IPS-18a (cell line): Measurements from ENCODE around the gene EDEM2.

ENCODE experiments used
- H3K27ac ChIP-seq: one replicate; pipeline ENCODE4 v1.5.1; 2013; ENCODE audit warnings: low read length
- H3K27me3 ChIP-seq: one replicate; pipeline ENCODE4 v1.6.1; 2013; ENCODE audit warnings: mild to moderate bottlenecking, low read length; ENCODE audit not compliant: control insufficient read depth, insufficient read depth
- H3K36me3 ChIP-seq: one replicate; pipeline ENCODE4 v1.6.1; 2013; ENCODE audit warnings: low read depth, low read length; ENCODE audit not compliant: control insufficient read depth
- H3K4me1 ChIP-seq: one replicate; pipeline ENCODE4 v1.6.1; 2013; ENCODE audit warnings: low read depth, low read length; ENCODE audit not compliant: control insufficient read depth
- H3K4me3 ChIP-seq: one replicate; pipeline ENCODE4 v1.5.1; 2013; ENCODE audit warnings: low read length
- H3K9ac ChIP-seq: one replicate; pipeline ENCODE4 v1.6.1; 2013; ENCODE audit warnings: mild to moderate bottlenecking, low read length, moderate library complexity
- H3K9me3 ChIP-seq: one replicate; pipeline ENCODE4 v1.6.1; 2013; ENCODE audit warnings: low read depth, low read length; ENCODE audit not compliant: control insufficient read depth

The EDEM2 gene

DNA sequence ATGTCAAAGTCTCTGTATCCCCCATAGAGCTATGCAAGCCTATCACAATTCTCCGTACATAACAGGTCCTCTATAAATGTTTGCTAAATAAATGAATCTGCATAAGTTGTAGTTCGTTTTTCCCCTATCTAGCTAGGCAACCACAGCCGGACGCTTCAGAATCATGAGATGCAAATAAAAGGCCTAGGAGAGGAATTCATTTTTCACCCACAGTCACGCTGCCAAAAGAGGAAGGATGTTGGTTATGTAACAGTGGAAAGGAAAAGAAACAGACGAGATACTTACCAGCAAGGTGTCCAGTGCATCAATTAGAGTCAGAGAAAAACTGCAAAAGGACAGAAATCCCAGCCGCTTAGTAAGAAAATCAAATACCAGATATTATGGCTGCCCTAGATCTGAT, 2.4 kb downstream of the EDEM2 start:
- H3K36me3 ChIP-seq, result peaks cover 13% of the 10 kb centered on the region
- H3K27ac ChIP-seq, result no peak overlapping the region
- no peaks in the 10 kb centered on the region for H3K9me3 ChIP-seq
- H3K9ac ChIP-seq, result no peak overlapping the region
- peaks cover 6% of the 10 kb centered on the region for H3K4me1 ChIP-seq
- H3K27me3 ChIP-seq, result no peaks in the 10 kb centered on the region
- no peak overlapping the region for H3K4me3 ChIP-seq

DNA sequence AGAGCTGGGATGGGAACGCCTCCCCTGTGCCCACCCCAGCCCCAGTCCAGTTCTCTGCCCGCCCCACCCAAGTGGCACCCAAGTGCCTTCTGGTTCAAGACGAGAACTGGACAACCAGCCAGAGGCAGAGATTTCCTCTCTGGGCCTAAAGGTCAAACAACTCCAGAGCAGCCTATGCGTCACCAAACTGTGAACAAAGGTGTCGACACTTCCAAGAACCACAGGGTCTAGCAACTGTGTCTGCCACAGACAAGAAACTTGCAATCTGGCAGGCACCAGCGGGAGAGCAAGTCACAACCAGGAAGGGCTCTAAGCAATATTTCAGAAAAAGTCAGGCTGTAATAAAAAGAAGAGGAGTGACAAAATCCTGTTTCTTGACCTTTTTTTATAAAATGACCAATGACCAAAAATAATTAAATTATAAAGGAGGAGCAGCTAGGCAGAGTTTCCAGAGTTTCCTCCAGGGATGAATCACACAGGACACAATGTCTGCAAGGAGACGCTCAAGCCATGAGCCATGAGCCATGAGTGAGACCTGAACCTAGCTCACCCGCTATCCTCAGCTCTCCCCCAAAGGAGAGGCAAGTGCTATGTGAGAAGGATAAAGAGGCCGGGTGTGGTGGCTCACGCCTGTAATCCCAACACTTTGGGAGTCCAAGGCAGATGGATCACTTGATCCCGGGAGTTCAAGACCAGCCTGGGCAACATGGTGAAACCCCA, 11.1 kb downstream of the EDEM2 start:
- H3K9me3 ChIP-seq, result no peaks in the 10 kb centered on the region
- H3K9ac ChIP-seq, result no peak overlapping the region
- peaks cover 32% of the 10 kb centered on the region for H3K36me3 ChIP-seq
- H3K4me1 ChIP-seq, result no peaks in the 10 kb centered on the region
- no peak overlapping the region for H3K4me3 ChIP-seq
- no peak overlapping the region for H3K27ac ChIP-seq
- no peaks in the 10 kb centered on the region for H3K27me3 ChIP-seq

DNA sequence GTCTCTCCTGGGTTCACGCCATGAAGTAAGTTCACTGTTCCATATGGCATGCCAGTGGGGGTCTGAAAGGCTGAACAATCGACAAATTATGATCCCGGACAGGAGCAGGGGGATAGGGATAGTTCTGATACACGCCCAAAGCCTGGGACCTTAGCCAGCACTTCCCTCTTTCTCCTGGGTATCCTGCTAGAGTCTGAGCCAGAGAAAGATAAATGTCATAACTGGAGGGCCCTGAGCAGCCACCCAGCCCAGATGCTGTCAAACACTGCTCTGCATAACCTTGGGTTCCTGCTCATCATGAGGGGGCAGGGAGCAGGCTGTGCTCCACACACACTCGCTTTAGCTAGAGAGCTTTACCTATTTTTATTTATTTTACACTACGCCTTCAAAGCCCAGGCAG, 12.3 kb downstream of the EDEM2 start:
- H3K4me1 ChIP-seq, result no peaks in the 10 kb centered on the region
- peaks cover 34% of the 10 kb centered on the region for H3K36me3 ChIP-seq
- H3K27ac ChIP-seq, result no peak overlapping the region
- H3K27me3 ChIP-seq, result no peaks in the 10 kb centered on the region
- no peaks in the 10 kb centered on the region for H3K9me3 ChIP-seq
- no peak overlapping the region for H3K9ac ChIP-seq
- no peak overlapping the region for H3K4me3 ChIP-seq

DNA sequence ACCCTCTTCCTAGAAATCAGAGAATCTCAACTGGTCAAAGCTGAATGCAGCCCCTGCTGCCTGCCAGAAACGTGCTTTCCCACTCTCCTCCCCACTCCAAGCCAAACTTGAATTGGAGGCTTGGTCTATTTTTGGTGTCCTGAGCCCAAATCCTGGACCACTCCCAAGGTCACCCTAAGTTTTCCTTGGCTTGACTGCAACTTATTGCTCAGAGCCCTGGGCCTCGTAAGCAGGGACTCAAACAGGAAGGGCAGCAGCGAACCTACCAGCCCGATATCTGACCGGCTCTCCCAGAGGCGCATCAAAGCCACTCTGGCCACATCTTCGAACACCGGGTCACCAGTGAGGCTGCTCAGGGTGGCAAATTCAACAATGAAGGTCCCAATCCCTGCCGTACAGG, 12.7 kb downstream of the EDEM2 start:
- no peak overlapping the region for H3K4me3 ChIP-seq
- H3K36me3 ChIP-seq, result peaks cover 38% of the 10 kb centered on the region
- no peaks in the 10 kb centered on the region for H3K9me3 ChIP-seq
- H3K4me1 ChIP-seq, result no peaks in the 10 kb centered on the region
- no peaks in the 10 kb centered on the region for H3K27me3 ChIP-seq
- no peak overlapping the region for H3K27ac ChIP-seq
- no peak overlapping the region for H3K9ac ChIP-seq

DNA sequence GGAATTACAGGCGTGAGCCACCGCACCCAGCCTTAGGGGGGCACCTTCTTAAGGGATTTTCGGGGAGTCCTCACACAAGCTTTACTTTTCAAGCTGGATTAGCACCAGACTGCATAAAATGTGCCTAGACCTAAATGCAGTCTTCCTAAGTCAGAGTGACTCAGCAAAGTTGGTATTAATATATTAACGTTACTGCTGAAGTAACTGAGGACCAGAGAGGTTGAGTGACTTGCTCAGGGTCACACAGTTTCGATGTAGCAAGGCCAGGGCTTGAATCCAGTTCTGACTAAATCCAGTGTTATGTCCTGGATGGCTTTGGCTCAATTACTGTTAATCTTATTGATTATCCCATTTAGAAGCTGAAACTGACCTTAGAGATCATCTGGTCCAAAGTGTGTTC, 13.4 kb downstream of the EDEM2 start:
- no peaks in the 10 kb centered on the region for H3K4me1 ChIP-seq

DNA sequence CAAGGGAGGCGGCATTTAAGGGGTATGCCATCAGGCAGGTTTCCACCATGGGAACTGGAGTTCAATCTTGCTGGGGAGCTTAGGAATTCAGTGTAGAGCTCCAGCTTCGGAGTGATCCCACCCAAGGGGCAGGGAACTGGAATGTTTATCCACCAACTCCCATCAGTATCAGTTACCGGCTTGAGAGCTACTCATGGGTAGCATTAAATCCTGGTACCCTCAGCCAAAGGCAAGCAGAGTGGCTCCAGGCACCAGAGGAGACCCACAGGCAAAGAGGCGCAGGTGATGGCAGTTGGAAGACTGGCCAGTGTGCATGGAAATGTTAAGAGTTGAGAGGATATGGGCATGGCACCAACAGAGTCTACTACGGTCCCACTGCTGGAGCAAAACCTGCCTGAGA, 14.1 kb downstream of the EDEM2 start:
- H3K4me1 ChIP-seq, result no peaks in the 10 kb centered on the region
- H3K9ac ChIP-seq, result no peak overlapping the region
- H3K36me3 ChIP-seq, result peaks cover 35% of the 10 kb centered on the region
- H3K9me3 ChIP-seq, result no peaks in the 10 kb centered on the region
- no peak overlapping the region for H3K27ac ChIP-seq
- H3K4me3 ChIP-seq, result no peak overlapping the region
- no peaks in the 10 kb centered on the region for H3K27me3 ChIP-seq

More for the DNA sequence above, 13.4 kb downstream of the EDEM2 start:
- no peak overlapping the region for H3K27ac ChIP-seq
- H3K9ac ChIP-seq, result no peak overlapping the region
- H3K27me3 ChIP-seq, result no peaks in the 10 kb centered on the region
- no peak overlapping the region for H3K4me3 ChIP-seq
- no peaks in the 10 kb centered on the region for H3K9me3 ChIP-seq
- H3K36me3 ChIP-seq, result peaks cover 38% of the 10 kb centered on the region

DNA sequence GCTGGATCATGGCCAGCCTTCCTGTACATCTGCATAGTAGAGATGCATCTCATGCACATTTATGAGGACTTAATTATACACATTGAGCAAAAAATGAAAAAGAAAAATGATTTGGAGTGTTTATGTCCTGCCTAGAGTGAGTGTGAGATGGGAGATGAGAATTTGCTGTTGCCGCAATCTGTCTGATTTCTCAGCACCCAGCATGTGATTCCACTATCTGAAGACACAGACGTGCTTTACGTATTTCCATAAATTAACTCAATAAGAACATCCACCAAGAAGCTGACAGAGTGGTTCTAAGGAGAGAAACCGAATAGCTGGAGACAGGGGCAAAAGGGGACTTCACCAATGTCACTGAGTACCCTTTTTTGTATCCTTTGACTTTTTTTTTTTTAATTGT, 15.2 kb downstream of the EDEM2 start:
- Histone ChIP-seq H3K4me1 (no peaks in the 10 kb centered on the region), H3K36me3 (peaks cover 31% of the 10 kb centered on the region), H3K9me3 (no peaks in the 10 kb centered on the region), H3K27ac (no peak overlapping the region), H3K4me3 (no peak overlapping the region), H3K9ac (no peak overlapping the region), H3K27me3 (no peaks in the 10 kb centered on the region)

DNA sequence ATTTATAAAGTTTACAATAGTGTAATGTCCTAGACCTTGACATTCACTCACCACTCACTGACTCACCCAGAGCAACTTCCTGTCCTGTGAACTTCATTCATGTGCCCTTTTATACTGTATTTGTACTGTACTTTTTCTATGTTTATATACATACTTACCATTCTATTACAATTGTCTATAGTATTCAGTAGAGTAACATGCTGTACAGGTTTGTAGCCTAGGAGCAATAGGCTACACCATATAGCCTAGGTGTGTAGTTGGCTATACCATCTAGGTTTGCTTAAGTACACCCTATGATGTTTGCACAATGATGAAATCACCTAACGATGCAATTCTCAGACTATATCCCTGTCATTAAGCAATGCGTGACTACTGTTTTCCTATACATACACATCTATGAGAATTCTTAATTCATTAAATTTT, 17.5 kb downstream of the EDEM2 start:
- H3K9me3 ChIP-seq, result no peaks in the 10 kb centered on the region
- H3K36me3 ChIP-seq, result peaks cover 31% of the 10 kb centered on the region
- H3K27ac ChIP-seq, result no peak overlapping the region
- no peak overlapping the region for H3K4me3 ChIP-seq
- no peak overlapping the region for H3K9ac ChIP-seq
- no peaks in the 10 kb centered on the region for H3K4me1 ChIP-seq
- no peaks in the 10 kb centered on the region for H3K27me3 ChIP-seq

DNA sequence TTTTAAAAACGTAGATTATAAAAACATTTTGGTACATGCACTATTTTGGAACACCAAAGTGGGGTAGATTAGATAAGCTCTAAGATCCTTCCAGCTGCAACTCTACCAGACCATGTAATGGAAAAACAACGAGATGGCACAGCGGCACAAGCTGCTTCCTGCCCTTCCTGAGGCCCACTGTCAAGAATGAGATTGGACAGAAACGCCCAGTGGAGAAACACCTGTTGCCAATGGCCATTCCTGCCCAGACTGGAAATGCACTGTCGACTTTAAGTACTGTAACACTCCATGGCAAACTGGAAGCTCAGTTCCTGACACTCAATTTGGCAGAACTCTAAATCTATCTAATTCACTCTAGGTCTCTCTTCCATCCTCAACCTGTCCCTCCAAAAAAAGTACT, 21.4 kb downstream of the EDEM2 start:
- no peak overlapping the region for H3K27ac ChIP-seq
- H3K9me3 ChIP-seq, result no peaks in the 10 kb centered on the region
- H3K36me3 ChIP-seq, result peaks cover 30% of the 10 kb centered on the region
- H3K27me3 ChIP-seq, result no peaks in the 10 kb centered on the region
- no peak overlapping the region for H3K9ac ChIP-seq
- H3K4me3 ChIP-seq, result no peak overlapping the region
- H3K4me1 ChIP-seq, result no peaks in the 10 kb centered on the region

DNA sequence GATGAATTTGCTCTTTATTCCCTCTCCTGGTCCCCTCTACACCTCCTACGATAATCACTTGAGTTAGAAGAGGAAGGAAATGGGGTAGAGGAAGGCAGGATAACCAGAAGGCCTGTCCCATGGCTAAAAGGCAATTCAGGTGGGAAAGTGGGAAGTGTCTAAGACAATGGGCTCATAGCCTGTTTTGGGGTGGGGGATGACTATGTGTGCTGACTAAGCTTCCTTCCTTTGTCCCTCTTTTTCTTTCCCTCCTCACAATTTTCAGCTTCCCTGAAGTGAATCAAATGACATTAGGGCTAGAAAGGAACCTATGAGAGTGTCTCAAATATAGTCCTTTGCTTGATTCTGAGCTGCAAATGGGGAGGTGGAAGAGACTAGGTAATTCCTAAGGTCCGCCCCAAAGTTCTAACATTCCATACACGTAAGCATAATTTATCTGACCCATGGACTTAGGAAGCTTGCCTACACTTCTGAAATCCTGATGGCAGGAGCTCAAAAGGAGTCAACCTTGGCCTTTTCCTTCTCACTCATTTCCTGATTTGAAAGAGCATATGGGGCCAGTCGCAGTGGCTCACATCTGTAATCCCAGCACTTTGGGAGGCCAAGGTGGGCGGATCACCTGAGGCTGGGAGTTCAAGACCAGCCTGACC, 24.3 kb downstream of the EDEM2 start:
- no peaks in the 10 kb centered on the region for H3K9me3 ChIP-seq
- H3K4me3 ChIP-seq, result no peak overlapping the region
- H3K4me1 ChIP-seq, result no peaks in the 10 kb centered on the region
- H3K9ac ChIP-seq, result no peak overlapping the region
- H3K27ac ChIP-seq, result no peak overlapping the region
- no peaks in the 10 kb centered on the region for H3K27me3 ChIP-seq
- peaks cover 26% of the 10 kb centered on the region for H3K36me3 ChIP-seq

DNA sequence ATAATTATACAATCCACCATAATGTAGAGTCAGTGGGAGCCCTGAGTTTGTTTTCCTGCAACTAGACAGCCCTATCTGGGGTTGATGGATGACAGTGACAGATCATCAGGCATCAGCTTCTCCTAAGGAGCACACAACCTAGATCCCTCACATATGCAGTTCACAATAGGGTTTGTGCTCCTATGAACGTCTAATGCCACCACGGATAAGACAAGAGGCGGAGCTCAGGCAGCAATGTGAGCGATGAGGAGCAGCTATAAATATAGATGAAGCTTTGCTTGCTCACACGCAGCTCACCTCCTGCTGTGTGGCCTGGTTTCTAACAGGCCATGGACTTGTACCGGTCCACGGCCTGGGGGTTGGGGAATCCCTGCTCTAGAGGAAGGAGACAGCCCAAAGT, 25.9 kb downstream of the EDEM2 start:
- H3K27ac ChIP-seq, result no peak overlapping the region

More for the DNA sequence above, 25.9 kb downstream of the EDEM2 start:
- Histone ChIP-seq H3K36me3 (peaks cover 21% of the 10 kb centered on the region), H3K4me1 (no peaks in the 10 kb centered on the region), H3K4me3 (no peak overlapping the region), H3K9ac (no peak overlapping the region), H3K9me3 (no peaks in the 10 kb centered on the region), H3K27me3 (no peaks in the 10 kb centered on the region)
